ENCODE results near the gene ZNF330. TPM values are rescaled to one million over a fixed set of nuclear protein-coding genes. Genes with fewer than 3 reads are reported as not detected.

Gene ZNF330
- total and polyA plus RNA-seq, 2 donors = 32.4 to 36.0 TPM

- H3K4me3 ChIP-seq (ENCODE audit: low read length in 2 of 2) = no peak overlapping the region
- 59% methylated on average over 2 of the region's 2 CpGs for WGBS
- no peak for DNase-seq (ENCODE audit: low read depth in 6 of 9, low spot score in 9 of 9)
Measured at GRCh38 chr4:141246243-141246642, 25.5 kb downstream of the ZNF330 start.

GRCh38 chr4:141246683-141247429 is 26.2 kb downstream of the ZNF330 start:
- WGBS = 87% methylated on average over 2 of the region's 2 CpGs
- no peak overlapping the region for H3K27ac ChIP-seq (ENCODE audit: low read depth in 1 of 2, low read length in 1 of 2)

More at GRCh38 chr4:141246243-141246642, 25.5 kb downstream of the ZNF330 start:
- Histone ChIP-seq H3K27me3 (ENCODE audit: control insufficient read depth in 2 of 2, insufficient read depth in 1 of 2, low read length in 1 of 2) (no peaks in the 10 kb centered on the region), H3K4me1 (ENCODE audit: control insufficient read depth in 2 of 2, insufficient read depth in 2 of 2, low read length in 2 of 2) (no peaks in the 10 kb centered on the region), H3K36me3 (ENCODE audit: control insufficient read depth in 2 of 2, insufficient read depth in 2 of 2, low read length in 1 of 2) (no peaks in the 10 kb centered on the region), H3K27ac (ENCODE audit: low read depth in 1 of 2, low read length in 1 of 2) (no peak overlapping the region), H3K9me3 (ENCODE audit: control insufficient read depth in 2 of 2, insufficient read depth in 1 of 2, low read length in 1 of 2) (no peaks in the 10 kb centered on the region)

GRCh38 chr4:141247430-141247780 is 26.7 kb downstream of the ZNF330 start:
- Histone ChIP-seq H3K4me1 (ENCODE audit: control insufficient read depth in 2 of 2, insufficient read depth in 2 of 2, low read length in 2 of 2) (no peaks in the 10 kb centered on the region), H3K27me3 (ENCODE audit: control insufficient read depth in 2 of 2, insufficient read depth in 1 of 2, low read length in 1 of 2) (no peaks in the 10 kb centered on the region), H3K36me3 (ENCODE audit: control insufficient read depth in 2 of 2, insufficient read depth in 2 of 2, low read length in 1 of 2) (no peaks in the 10 kb centered on the region), H3K27ac (ENCODE audit: low read depth in 1 of 2, low read length in 1 of 2) (no peak overlapping the region), H3K9me3 (ENCODE audit: control insufficient read depth in 2 of 2, insufficient read depth in 1 of 2, low read length in 1 of 2) (no peaks in the 10 kb centered on the region), H3K4me3 (ENCODE audit: low read length in 2 of 2) (no peak overlapping the region)
- no peak for DNase-seq (ENCODE audit: low read depth in 6 of 9, low spot score in 9 of 9)
- 95% methylated on average over 2 of the region's 2 CpGs for WGBS

More at GRCh38 chr4:141246683-141247429, 26.2 kb downstream of the ZNF330 start:
- Histone ChIP-seq H3K27me3 (ENCODE audit: control insufficient read depth in 2 of 2, insufficient read depth in 1 of 2, low read length in 1 of 2) (no peaks in the 10 kb centered on the region), H3K9me3 (ENCODE audit: control insufficient read depth in 2 of 2, insufficient read depth in 1 of 2, low read length in 1 of 2) (no peaks in the 10 kb centered on the region), H3K4me1 (ENCODE audit: control insufficient read depth in 2 of 2, insufficient read depth in 2 of 2, low read length in 2 of 2) (no peaks in the 10 kb centered on the region), H3K4me3 (ENCODE audit: low read length in 2 of 2) (no peak overlapping the region), H3K36me3 (ENCODE audit: control insufficient read depth in 2 of 2, insufficient read depth in 2 of 2, low read length in 1 of 2) (no peaks in the 10 kb centered on the region)
- no peak for DNase-seq (ENCODE audit: low read depth in 6 of 9, low spot score in 9 of 9)

- 94% methylated on average over 4 of the region's 4 CpGs for WGBS
- no peak overlapping the region for H3K4me3 ChIP-seq (ENCODE audit: low read length in 2 of 2)
- no peaks in the 10 kb centered on the region for H3K36me3 ChIP-seq (ENCODE audit: control insufficient read depth in 2 of 2, insufficient read depth in 2 of 2, low read length in 1 of 2)
- H3K9me3 ChIP-seq (ENCODE audit: control insufficient read depth in 2 of 2, insufficient read depth in 1 of 2, low read length in 1 of 2) = no peaks in the 10 kb centered on the region
- no peak for DNase-seq (ENCODE audit: low read depth in 6 of 9, low spot score in 9 of 9)
- no peaks in the 10 kb centered on the region for H3K4me1 ChIP-seq (ENCODE audit: control insufficient read depth in 2 of 2, insufficient read depth in 2 of 2, low read length in 2 of 2)
- H3K27me3 ChIP-seq (ENCODE audit: control insufficient read depth in 2 of 2, insufficient read depth in 1 of 2, low read length in 1 of 2) = no peaks in the 10 kb centered on the region
- no peak overlapping the region for H3K27ac ChIP-seq (ENCODE audit: low read depth in 1 of 2, low read length in 1 of 2)
Measured at GRCh38 chr4:141248029-141248428, 27.3 kb downstream of the ZNF330 start.

- no peak overlapping the region for H3K4me3 ChIP-seq (ENCODE audit: low read length in 2 of 2)
- H3K36me3 ChIP-seq (ENCODE audit: control insufficient read depth in 2 of 2, insufficient read depth in 2 of 2, low read length in 1 of 2) = no peaks in the 10 kb centered on the region
- H3K9me3 ChIP-seq (ENCODE audit: control insufficient read depth in 2 of 2, insufficient read depth in 1 of 2, low read length in 1 of 2) = no peaks in the 10 kb centered on the region
- no peak for DNase-seq (ENCODE audit: low read depth in 6 of 9, low spot score in 9 of 9)
- no peaks in the 10 kb centered on the region for H3K4me1 ChIP-seq (ENCODE audit: control insufficient read depth in 2 of 2, insufficient read depth in 2 of 2, low read length in 2 of 2)
- no peaks in the 10 kb centered on the region for H3K27me3 ChIP-seq (ENCODE audit: control insufficient read depth in 2 of 2, insufficient read depth in 1 of 2, low read length in 1 of 2)
- no peak overlapping the region for H3K27ac ChIP-seq (ENCODE audit: low read depth in 1 of 2, low read length in 1 of 2)
Measured at GRCh38 chr4:141248486-141248885, 27.8 kb downstream of the ZNF330 start.

GRCh38 chr4:141254326-141254725 is 33.6 kb downstream of the ZNF330 start:
- Histone ChIP-seq H3K27ac (ENCODE audit: low read depth in 1 of 2, low read length in 1 of 2) (no peak overlapping the region), H3K36me3 (ENCODE audit: control insufficient read depth in 2 of 2, insufficient read depth in 2 of 2, low read length in 1 of 2) (no peaks in the 10 kb centered on the region), H3K9me3 (ENCODE audit: control insufficient read depth in 2 of 2, insufficient read depth in 1 of 2, low read length in 1 of 2) (no peaks in the 10 kb centered on the region), H3K4me1 (ENCODE audit: control insufficient read depth in 2 of 2, insufficient read depth in 2 of 2, low read length in 2 of 2) (no peaks in the 10 kb centered on the region), H3K4me3 (ENCODE audit: low read length in 2 of 2) (no peak overlapping the region), H3K27me3 (ENCODE audit: control insufficient read depth in 2 of 2, insufficient read depth in 1 of 2, low read length in 1 of 2) (no peaks in the 10 kb centered on the region)
- DNase-seq (ENCODE audit: low read depth in 6 of 9, low spot score in 9 of 9) = no peak

GRCh38 chr4:141255016-141255415 is 34.3 kb downstream of the ZNF330 start:
- Histone ChIP-seq H3K4me1 (ENCODE audit: control insufficient read depth in 2 of 2, insufficient read depth in 2 of 2, low read length in 2 of 2) (no peaks in the 10 kb centered on the region), H3K27ac (ENCODE audit: low read depth in 1 of 2, low read length in 1 of 2) (no peak overlapping the region), H3K27me3 (ENCODE audit: control insufficient read depth in 2 of 2, insufficient read depth in 1 of 2, low read length in 1 of 2) (no peaks in the 10 kb centered on the region), H3K36me3 (ENCODE audit: control insufficient read depth in 2 of 2, insufficient read depth in 2 of 2, low read length in 1 of 2) (no peaks in the 10 kb centered on the region), H3K4me3 (ENCODE audit: low read length in 2 of 2) (no peak overlapping the region), H3K9me3 (ENCODE audit: control insufficient read depth in 2 of 2, insufficient read depth in 1 of 2, low read length in 1 of 2) (no peaks in the 10 kb centered on the region)
- WGBS = 96% methylated on average over 2 of the region's 2 CpGs
- no peak for DNase-seq (ENCODE audit: low read depth in 6 of 9, low spot score in 9 of 9)

GRCh38 chr4:141258558-141258957 is 37.9 kb downstream of the ZNF330 start:
- no peaks in the 10 kb centered on the region for H3K9me3 ChIP-seq (ENCODE audit: control insufficient read depth in 2 of 2, insufficient read depth in 1 of 2, low read length in 1 of 2)
- H3K4me1 ChIP-seq (ENCODE audit: control insufficient read depth in 2 of 2, insufficient read depth in 2 of 2, low read length in 2 of 2) = no peaks in the 10 kb centered on the region
- no peaks in the 10 kb centered on the region for H3K36me3 ChIP-seq (ENCODE audit: control insufficient read depth in 2 of 2, insufficient read depth in 2 of 2, low read length in 1 of 2)
- H3K27me3 ChIP-seq (ENCODE audit: control insufficient read depth in 2 of 2, insufficient read depth in 1 of 2, low read length in 1 of 2) = no peaks in the 10 kb centered on the region
- H3K4me3 ChIP-seq (ENCODE audit: low read length in 2 of 2) = no peak overlapping the region
- DNase-seq (ENCODE audit: low read depth in 6 of 9, low spot score in 9 of 9) = no peak
- H3K27ac ChIP-seq (ENCODE audit: low read depth in 1 of 2, low read length in 1 of 2) = no peak overlapping the region

- 38% methylated on average over 1 of the region's 1 CpG for WGBS
- DNase-seq (ENCODE audit: low read depth in 6 of 9, low spot score in 9 of 9) = no peak
- H3K36me3 ChIP-seq (ENCODE audit: control insufficient read depth in 2 of 2, insufficient read depth in 2 of 2, low read length in 1 of 2) = no peaks in the 10 kb centered on the region
Measured at GRCh38 chr4:141275834-141276233, 55.1 kb downstream of the ZNF330 start.

More at GRCh38 chr4:141275834-141276233, 55.1 kb downstream of the ZNF330 start:
- H3K4me1 ChIP-seq (ENCODE audit: control insufficient read depth in 2 of 2, insufficient read depth in 2 of 2, low read length in 2 of 2) = no peaks in the 10 kb centered on the region
- no peaks in the 10 kb centered on the region for H3K9me3 ChIP-seq (ENCODE audit: control insufficient read depth in 2 of 2, insufficient read depth in 1 of 2, low read length in 1 of 2)
- no peaks in the 10 kb centered on the region for H3K27me3 ChIP-seq (ENCODE audit: control insufficient read depth in 2 of 2, insufficient read depth in 1 of 2, low read length in 1 of 2)
- no peak overlapping the region for H3K4me3 ChIP-seq (ENCODE audit: low read length in 2 of 2)
- no peak overlapping the region for H3K27ac ChIP-seq (ENCODE audit: low read depth in 1 of 2, low read length in 1 of 2)
